Natural killer cell (primary cell): ENCODE results near the gene CHST15. TPM values are rescaled to one million over a fixed set of nuclear protein-coding genes. Genes with fewer than 3 reads are reported as not detected.

Experiments used
- ATAC-seq, 3 donors: fragments of 150-1000 bp in 2 of 3; fragments of 200-7000 bp in 1 of 3; cut with Tn5 transposase; 1 replicate in 1 of 3; 2 replicates in 2 of 3; pipeline ENCODE4 v1.10.0; 2021; ENCODE audit warnings: mild to moderate bottlenecking in 2 of 3, moderate library complexity in 2 of 3
- DNase-seq, 2 donors: peaks; one replicate each; pipeline versions ENCODE4 v3.0.0 to v3.0.0-alpha.2; 2013 to 2021; ENCODE audit warnings: mixed read lengths in 1 of 2
- H3K27ac ChIP-seq: one replicate; pipeline ENCODE4 v1.5.1; 2013; ENCODE audit warnings: mild to moderate bottlenecking, low read length
- H3K27me3 ChIP-seq: one replicate; pipeline ENCODE4 v1.6.1; 2013; ENCODE audit warnings: low read length; ENCODE audit not compliant: control insufficient read depth, insufficient read depth
- H3K36me3 ChIP-seq: one replicate; pipeline ENCODE4 v1.6.1; 2013; ENCODE audit warnings: low read length; ENCODE audit not compliant: control insufficient read depth, insufficient read depth
- H3K4me1 ChIP-seq: one replicate; pipeline ENCODE4 v1.6.1; 2013; ENCODE audit warnings: low read length; ENCODE audit not compliant: control insufficient read depth, insufficient read depth
- H3K4me3 ChIP-seq: one replicate; pipeline ENCODE4 v1.5.1; 2013; ENCODE audit warnings: low read length
- H3K9me3 ChIP-seq: one replicate; pipeline ENCODE4 v1.6.1; 2013; ENCODE audit warnings: low read length; ENCODE audit not compliant: control insufficient read depth, insufficient read depth
- H3K27ac Mint-ChIP-seq, 2 donors: one replicate each; pipeline ENCODE4 v1.8.0; 2022; ENCODE audit warnings: mild to moderate bottlenecking in 2 of 2, mixed read lengths in 2 of 2, moderate library complexity in 1 of 2
- H3K27me3 Mint-ChIP-seq, 2 donors: one replicate each; pipeline ENCODE4 v1.8.0; 2022; ENCODE audit warnings: low read depth in 2 of 2, mixed read lengths in 2 of 2
- H3K36me3 Mint-ChIP-seq: one replicate; pipeline ENCODE4 v1.8.0; 2022; ENCODE audit warnings: mixed read lengths
- H3K4me1 Mint-ChIP-seq, 2 donors: one replicate each; pipeline ENCODE4 v1.8.0; 2022; ENCODE audit warnings: mixed read lengths in 2 of 2
- H3K4me3 Mint-ChIP-seq: one replicate; pipeline ENCODE4 v1.8.0; 2022; ENCODE audit warnings: mild to moderate bottlenecking, moderate library complexity, mixed read lengths
- H3K9me3 Mint-ChIP-seq, 2 donors: one replicate each; pipeline ENCODE4 v1.8.0; 2022; ENCODE audit warnings: mixed read lengths in 2 of 2
- WGBS: methylation state at CpG from one replicate; pipeline ENCODE4 v1.1.7; 2013; ENCODE audit warnings: missing lambda C conversion rate; ENCODE audit not compliant: insufficient coverage; 5-methylcytosine and 5-hydroxymethylcytosine counted together
- intact Hi-C: fragments of 100-400 bp; cut with micrococcal nuclease; formaldehyde crosslinking; loops from one replicate; pipeline ENCODE4 v1.14.2; 2022
- total RNA-seq, 4 donors: library from RNA; stranded (reverse); fragments of 120-200 nt in 1 of 4; gene quantifications; one replicate each; pipeline versions ENCODE4 v1.2.3 to v1.2.4, GENCODE V29; 2013 to 2022
- TF ChIP-seq, protein P1 (sequence below): fragments of 200-600 bp; IDR thresholded peaks from one replicate; pipeline ENCODE4 v1.8.0; 2022; ENCODE audit warnings: antibody characterized with exemption

CHST15 gene
- total RNA-seq, 3 donors from 2014 or later (not counting 1 experiment from before 2014, with no cell fraction given) = 1.9 to 11.9 (median 8.7) TPM

DNA sequence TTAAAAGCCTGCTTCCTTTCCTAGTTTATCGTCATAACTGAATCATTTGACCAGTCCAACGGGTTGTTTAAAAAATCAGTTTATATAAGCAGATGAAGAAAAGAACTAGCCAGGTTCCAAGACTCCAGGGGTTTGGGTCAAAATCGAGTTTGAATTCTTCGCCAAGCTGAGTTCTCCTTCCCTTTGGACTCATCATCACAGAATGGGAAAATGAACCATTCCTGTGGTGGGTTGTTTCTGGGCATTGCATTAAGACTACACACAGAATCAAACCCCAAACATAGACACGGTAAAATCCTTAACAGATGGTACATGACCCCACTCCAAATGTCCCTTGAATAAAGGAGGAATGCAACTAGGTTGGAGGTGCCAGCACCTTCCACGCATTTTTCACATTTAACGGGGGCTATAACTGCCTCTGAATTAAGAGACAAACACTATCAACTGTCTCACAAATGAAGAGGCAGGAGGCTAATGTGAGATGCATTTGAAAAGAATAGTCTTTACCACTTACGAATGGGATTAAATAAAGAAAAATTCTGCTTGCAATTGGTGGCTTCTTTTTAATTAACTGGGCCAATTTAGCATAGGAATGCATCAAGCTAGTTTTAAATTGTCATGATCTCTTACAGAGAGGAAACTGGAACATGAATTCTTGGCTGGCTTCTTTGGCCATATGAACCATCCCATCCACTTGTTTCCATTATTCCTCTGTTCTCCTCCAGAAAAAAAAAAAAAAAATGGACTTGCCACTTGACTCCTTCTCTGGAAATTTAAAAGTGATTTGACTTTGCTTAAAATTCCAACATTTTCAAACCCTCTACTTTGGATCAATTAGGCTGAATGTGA is 61.1 kb downstream of the CHST15 start:
- Histone ChIP-seq H3K27ac (no peak overlapping the region), H3K4me3 (no peak overlapping the region)

DNA sequence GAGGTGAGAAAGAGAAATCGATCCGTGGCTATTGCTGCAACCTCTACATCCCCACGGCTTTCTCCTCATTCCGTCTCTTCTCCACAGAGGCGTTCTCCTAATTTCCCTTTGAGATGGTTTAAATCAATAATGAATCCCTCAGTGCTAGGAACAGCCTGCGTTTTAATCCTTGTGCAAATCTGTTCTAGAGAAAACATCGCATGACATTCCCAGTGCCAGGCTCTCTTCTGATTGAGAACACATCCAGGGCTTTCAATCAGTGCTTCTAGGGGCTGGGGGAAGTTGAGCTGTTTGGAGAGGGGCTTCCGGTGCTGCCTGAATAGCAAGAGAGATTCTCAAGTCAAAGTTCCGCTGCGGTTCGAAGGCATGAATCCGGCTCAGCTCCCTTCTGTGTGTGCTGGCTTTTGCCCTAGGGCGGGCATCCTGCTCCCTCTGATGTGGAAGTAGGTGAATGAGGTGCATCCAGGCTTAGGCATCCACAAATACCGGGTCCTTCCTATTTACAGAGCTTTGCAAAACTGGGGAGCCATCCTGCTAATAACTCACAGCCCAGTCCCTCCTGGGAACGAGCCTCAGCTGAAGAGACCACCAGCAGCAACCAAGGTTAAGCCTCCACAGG is 62.8 kb downstream of the CHST15 start:
- 82% methylated on average over 13 of the region's 15 CpGs for WGBS
- no peak overlapping the region for H3K27ac Mint-ChIP-seq
- intact Hi-C loops = no loop called here
- no peaks in the 10 kb centered on the region for H3K9me3 ChIP-seq
- no peak for DNase-seq
- H3K27ac ChIP-seq = no peak overlapping the region
- H3K36me3 Mint-ChIP-seq = no peaks in the 10 kb centered on the region
- ATAC-seq = no peak
- H3K4me3 Mint-ChIP-seq = no peak overlapping the region
- H3K36me3 ChIP-seq = no peaks in the 10 kb centered on the region
- no peaks in the 10 kb centered on the region for H3K27me3 ChIP-seq
- H3K4me3 ChIP-seq = no peak overlapping the region
- H3K9me3 Mint-ChIP-seq = no peaks in the 10 kb centered on the region
- H3K27me3 Mint-ChIP-seq = peaks cover 5 to 10% of the 10 kb centered on the region in 2 donors
- H3K4me1 ChIP-seq = peaks cover 14% of the 10 kb centered on the region
- TF ChIP-seq, protein P1, sequence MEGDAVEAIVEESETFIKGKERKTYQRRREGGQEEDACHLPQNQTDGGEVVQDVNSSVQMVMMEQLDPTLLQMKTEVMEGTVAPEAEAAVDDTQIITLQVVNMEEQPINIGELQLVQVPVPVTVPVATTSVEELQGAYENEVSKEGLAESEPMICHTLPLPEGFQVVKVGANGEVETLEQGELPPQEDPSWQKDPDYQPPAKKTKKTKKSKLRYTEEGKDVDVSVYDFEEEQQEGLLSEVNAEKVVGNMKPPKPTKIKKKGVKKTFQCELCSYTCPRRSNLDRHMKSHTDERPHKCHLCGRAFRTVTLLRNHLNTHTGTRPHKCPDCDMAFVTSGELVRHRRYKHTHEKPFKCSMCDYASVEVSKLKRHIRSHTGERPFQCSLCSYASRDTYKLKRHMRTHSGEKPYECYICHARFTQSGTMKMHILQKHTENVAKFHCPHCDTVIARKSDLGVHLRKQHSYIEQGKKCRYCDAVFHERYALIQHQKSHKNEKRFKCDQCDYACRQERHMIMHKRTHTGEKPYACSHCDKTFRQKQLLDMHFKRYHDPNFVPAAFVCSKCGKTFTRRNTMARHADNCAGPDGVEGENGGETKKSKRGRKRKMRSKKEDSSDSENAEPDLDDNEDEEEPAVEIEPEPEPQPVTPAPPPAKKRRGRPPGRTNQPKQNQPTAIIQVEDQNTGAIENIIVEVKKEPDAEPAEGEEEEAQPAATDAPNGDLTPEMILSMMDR = no peak
- H3K4me1 Mint-ChIP-seq = peaks cover 3 to 5% of the 10 kb centered on the region in 2 donors

More for the DNA sequence above, 61.1 kb downstream of the CHST15 start:
- Histone ChIP-seq H3K9me3 (no peaks in the 10 kb centered on the region), H3K27me3 (no peaks in the 10 kb centered on the region), H3K4me1 (peaks cover 29% of the 10 kb centered on the region), H3K36me3 (no peaks in the 10 kb centered on the region)
- H3K4me1 Mint-ChIP-seq = peaks cover 6 to 14% of the 10 kb centered on the region in 2 donors
- DNase-seq = no peak
- no peak overlapping the region for H3K27ac Mint-ChIP-seq
- no peak for ATAC-seq
- peaks cover 2 to 10% of the 10 kb centered on the region in 2 donors for H3K27me3 Mint-ChIP-seq
- WGBS = 86% methylated on average over 6 of the region's 8 CpGs
- intact Hi-C loops = no loop called here
- TF ChIP-seq, protein P1 = no peak
- H3K9me3 Mint-ChIP-seq = no peaks in the 10 kb centered on the region
- no peaks in the 10 kb centered on the region for H3K36me3 Mint-ChIP-seq
- H3K4me3 Mint-ChIP-seq = no peak overlapping the region

DNA sequence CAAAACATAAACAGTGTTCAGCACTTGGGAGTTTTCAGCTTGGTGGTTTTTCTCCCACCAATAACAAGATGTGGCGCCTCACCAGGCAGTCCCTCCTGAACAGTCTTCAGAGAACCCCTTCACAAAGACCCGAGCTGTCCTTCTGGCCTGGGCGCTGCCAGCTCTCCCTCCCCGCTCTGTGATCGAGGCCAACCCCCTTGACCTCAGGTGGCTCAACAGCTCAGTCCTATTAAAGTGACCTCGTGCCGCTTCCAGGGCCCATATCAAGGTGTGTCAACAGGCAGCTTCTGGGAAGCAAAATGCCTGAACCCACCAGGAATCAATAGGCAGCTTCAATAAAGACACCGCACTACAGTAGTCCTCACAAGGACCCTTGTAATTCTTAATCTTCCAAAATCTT is 63.3 kb downstream of the CHST15 start:
- intact Hi-C loops = no loop called here
- Mint-ChIP-seq H3K27ac (no peak overlapping the region), H3K4me3 (no peak overlapping the region), H3K27me3 (peaks cover 6 to 10% of the 10 kb centered on the region in 2 donors), H3K36me3 (no peaks in the 10 kb centered on the region), H3K9me3 (no peaks in the 10 kb centered on the region), H3K4me1 (no peaks in the 10 kb centered on the region)
- H3K27me3 ChIP-seq = no peaks in the 10 kb centered on the region
- H3K4me1 ChIP-seq = peaks cover 9% of the 10 kb centered on the region
- no peak for DNase-seq
- no peaks in the 10 kb centered on the region for H3K9me3 ChIP-seq
- H3K36me3 ChIP-seq = no peaks in the 10 kb centered on the region
- 87% methylated on average over 7 of the region's 8 CpGs for WGBS
- TF ChIP-seq, protein P1 = no peak
- no peak overlapping the region for H3K4me3 ChIP-seq
- no peak for ATAC-seq
- H3K27ac ChIP-seq = no peak overlapping the region
